Measurements from ENCODE around the gene PPCDC. TPM values are rescaled to one million over a fixed set of nuclear protein-coding genes. Genes with fewer than 3 reads are reported as not detected.

Gene PPCDC
- polyA plus RNA-seq, 1 experiment: 11.1 TPM

DNA sequence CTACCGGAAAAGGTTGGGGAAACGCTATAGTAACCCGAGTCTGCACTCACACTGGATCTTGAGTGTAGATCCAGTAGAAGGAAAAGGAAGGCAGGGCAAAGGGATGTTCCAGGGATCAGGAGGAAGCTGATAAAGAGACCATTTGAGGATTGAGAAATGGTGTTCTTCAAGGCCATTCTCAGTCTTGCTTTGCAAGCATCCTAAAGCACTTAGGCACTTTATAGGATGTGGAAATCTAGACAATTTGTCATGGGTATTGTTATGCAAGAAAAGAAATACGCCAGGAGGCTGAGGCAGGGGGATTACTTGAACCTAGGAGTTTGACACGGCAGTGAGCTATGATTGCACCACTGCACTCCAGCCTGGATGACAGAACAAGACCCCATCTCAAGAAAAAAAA is 41.2 kb upstream of the PPCDC start:
- H3K27me3 ChIP-seq (ENCODE audit: control insufficient read depth, insufficient read depth, low read length): peaks cover 3% of the 10 kb centered on the region; the same call in 1 of the 2 replicates
- no peak for DNase-seq (ENCODE audit: low read depth)
- H3K36me3 ChIP-seq (ENCODE audit: control insufficient read depth, insufficient read depth, low read length): no peaks in the 10 kb centered on the region
- ChIA-PET CTCF (no interaction called here), POLR2A (no interaction called here)
- no peak overlapping the region for H3K4me3 ChIP-seq (ENCODE audit: low read depth, low read length)
- TF ChIP-seq, protein P1, sequence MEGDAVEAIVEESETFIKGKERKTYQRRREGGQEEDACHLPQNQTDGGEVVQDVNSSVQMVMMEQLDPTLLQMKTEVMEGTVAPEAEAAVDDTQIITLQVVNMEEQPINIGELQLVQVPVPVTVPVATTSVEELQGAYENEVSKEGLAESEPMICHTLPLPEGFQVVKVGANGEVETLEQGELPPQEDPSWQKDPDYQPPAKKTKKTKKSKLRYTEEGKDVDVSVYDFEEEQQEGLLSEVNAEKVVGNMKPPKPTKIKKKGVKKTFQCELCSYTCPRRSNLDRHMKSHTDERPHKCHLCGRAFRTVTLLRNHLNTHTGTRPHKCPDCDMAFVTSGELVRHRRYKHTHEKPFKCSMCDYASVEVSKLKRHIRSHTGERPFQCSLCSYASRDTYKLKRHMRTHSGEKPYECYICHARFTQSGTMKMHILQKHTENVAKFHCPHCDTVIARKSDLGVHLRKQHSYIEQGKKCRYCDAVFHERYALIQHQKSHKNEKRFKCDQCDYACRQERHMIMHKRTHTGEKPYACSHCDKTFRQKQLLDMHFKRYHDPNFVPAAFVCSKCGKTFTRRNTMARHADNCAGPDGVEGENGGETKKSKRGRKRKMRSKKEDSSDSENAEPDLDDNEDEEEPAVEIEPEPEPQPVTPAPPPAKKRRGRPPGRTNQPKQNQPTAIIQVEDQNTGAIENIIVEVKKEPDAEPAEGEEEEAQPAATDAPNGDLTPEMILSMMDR (IDR thresholded peaks at IDR 0.05; ENCODE audit: insufficient read depth, low read depth, low read length): no peak

- ChIA-PET POLR2A (no interaction called here), CTCF (no interaction called here)
- H3K27me3 ChIP-seq (ENCODE audit: control insufficient read depth, insufficient read depth, low read length): peaks cover 3% of the 10 kb centered on the region; the same call in 1 of the 2 replicates
- no peak overlapping the region for H3K4me3 ChIP-seq (ENCODE audit: low read depth, low read length)
- no peak for DNase-seq (ENCODE audit: low read depth)
- no peaks in the 10 kb centered on the region for H3K36me3 ChIP-seq (ENCODE audit: control insufficient read depth, insufficient read depth, low read length)
- TF ChIP-seq, protein P1 (IDR thresholded peaks at IDR 0.05; ENCODE audit: insufficient read depth, low read depth, low read length): no peak
Measured at GRCh38 chr15:74983725-74984231, 39.6 kb upstream of the PPCDC start.

- H3K36me3 ChIP-seq (ENCODE audit: control insufficient read depth, insufficient read depth, low read length): no peaks in the 10 kb centered on the region
- CTCF ChIA-PET: interaction anchor here (1.0 to 1.4 kb wide), 2 partner anchors 9 to 20 kb away, joined by 4 to 5 read pairs; no protein-coding TSS in a partner anchor
- TF ChIP-seq, protein P1 (IDR thresholded peaks at IDR 0.05; ENCODE audit: insufficient read depth, low read depth, low read length): peak; percentile 24; the same call in 1 of the 2 replicates
- H3K4me3 ChIP-seq (ENCODE audit: low read depth, low read length): no peak overlapping the region
- POLR2A ChIA-PET: no interaction called here
- no peak for DNase-seq (ENCODE audit: low read depth)
- H3K27me3 ChIP-seq (ENCODE audit: control insufficient read depth, insufficient read depth, low read length): no peaks in the 10 kb centered on the region
Measured at GRCh38 chr15:74988007-74988800, 35.2 kb upstream of the PPCDC start.

DNA sequence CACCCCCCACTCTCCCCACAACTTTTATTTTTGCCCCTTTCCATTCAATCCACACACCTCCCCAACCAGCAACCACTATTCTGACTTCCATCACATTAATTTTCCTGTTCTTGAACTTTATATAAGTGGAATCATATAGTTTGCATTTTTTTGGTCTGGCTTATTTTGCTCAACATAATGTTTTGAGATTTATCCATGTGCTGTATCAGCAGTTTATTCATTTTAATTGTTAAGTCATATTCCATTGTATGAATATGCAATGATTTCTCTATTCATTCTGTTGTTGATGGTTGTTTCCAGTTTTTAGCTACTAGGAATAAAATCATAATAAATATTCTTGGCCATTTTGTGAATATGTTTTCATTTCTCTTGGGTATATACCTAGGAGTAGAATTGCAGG is 33.9 kb upstream of the PPCDC start:
- POLR2A ChIA-PET: no interaction called here

DNA sequence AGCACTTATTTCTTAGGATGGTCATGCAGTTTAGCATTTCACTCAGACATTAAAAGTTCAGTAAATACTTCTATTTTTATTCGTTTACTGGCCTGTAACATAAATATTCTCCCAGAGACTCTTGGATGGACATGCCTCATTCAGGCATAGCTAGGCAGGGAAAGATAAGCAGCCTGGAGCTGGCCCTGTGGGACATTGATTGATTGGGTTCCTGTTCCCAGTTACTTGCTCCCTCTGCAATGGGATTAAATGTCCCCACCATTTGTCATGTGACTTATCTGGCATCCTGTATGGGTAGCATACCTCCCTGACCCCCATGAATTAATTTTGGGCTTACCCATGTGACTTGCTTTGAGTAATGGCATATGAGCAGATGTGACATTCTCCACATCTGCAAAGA is 30.8 kb upstream of the PPCDC start:
- CTCF ChIA-PET: no interaction called here
- Histone ChIP-seq H3K36me3 (ENCODE audit: control insufficient read depth, insufficient read depth, low read length) (no peaks in the 10 kb centered on the region), H3K4me3 (ENCODE audit: low read depth, low read length) (no peak overlapping the region), H3K27me3 (ENCODE audit: control insufficient read depth, insufficient read depth, low read length) (peaks cover 14% of the 10 kb centered on the region)
- POLR2A ChIA-PET: no interaction called here
- TF ChIP-seq, protein P1 (IDR thresholded peaks at IDR 0.05; ENCODE audit: insufficient read depth, low read depth, low read length): no peak
- DNase-seq (ENCODE audit: low read depth): no peak

More for the DNA sequence above, 33.9 kb upstream of the PPCDC start:
- Histone ChIP-seq H3K4me3 (ENCODE audit: low read depth, low read length) (no peak overlapping the region), H3K36me3 (ENCODE audit: control insufficient read depth, insufficient read depth, low read length) (no peaks in the 10 kb centered on the region), H3K27me3 (ENCODE audit: control insufficient read depth, insufficient read depth, low read length) (no peaks in the 10 kb centered on the region)
- CTCF ChIA-PET: interaction anchor here (1.4 kb wide), 1 partner anchor 10 kb away, joined by 5 read pairs; no protein-coding TSS in a partner anchor
- no peak for DNase-seq (ENCODE audit: low read depth)
- TF ChIP-seq, protein P1 (IDR thresholded peaks at IDR 0.05; ENCODE audit: insufficient read depth, low read depth, low read length): no peak
